ENCODE data around the gene THOC6.
A peak's percentile ranks its signal among the peaks of the same experiment; 100 is the strongest.

GRCh38 chr16:3017794-3018506, 5.9 kb upstream of the THOC6 start, which contains the start of gene CLDN6:
- TF ChIP-seq CTCF (conservative IDR thresholded peaks at IDR 0.05; ENCODE audit: low read length) (peak; percentile 65), EZH2phosphoT487 (IDR thresholded peaks at IDR 0.05; ENCODE audit: borderline replicate concordance, low read depth, low read length) (no peak)

Measured in OCI-LY7 (cell line).